Peyer's patch (tissue), 4 donors: ENCODE data around the gene SHC3. TPM values are rescaled to one million over a fixed set of nuclear protein-coding genes. Genes with fewer than 3 reads are reported as not detected.

ENCODE experiments used
- DNase-seq, 3 donors: peaks; one replicate each; pipeline ENCODE4 v3.0.0-alpha.2; 2017 to 2019
- H3K27ac ChIP-seq, 4 donors: fragments of 200-600 bp; sonication (generic); one replicate each; pipeline ENCODE4 v1.5.1; 2016 to 2019
- H3K27me3 ChIP-seq, 2 donors: fragments of 200-600 bp; sonication (generic); one replicate each; pipeline ENCODE4 v1.5.1; 2019
- H3K36me3 ChIP-seq, 3 donors: fragments of 200-600 bp; sonication (generic); one replicate each; pipeline ENCODE4 v1.5.1; 2016 to 2019
- H3K4me1 ChIP-seq, 4 donors: fragments of 200-600 bp; sonication (generic); one replicate each; pipeline ENCODE4 v1.5.1; 2016 to 2019
- H3K4me3 ChIP-seq, 4 donors: fragments of 200-600 bp; sonication (generic); 1 replicate in 3 of 4; 2 replicates in 1 of 4; pipeline ENCODE4 v1.5.1; 2016 to 2019; ENCODE audit warnings: mild to moderate bottlenecking in 1 of 4
- H3K9me3 ChIP-seq, 4 donors: fragments of 200-600 bp; sonication (generic); one replicate each; pipeline ENCODE4 v1.5.1; 2016 to 2019; ENCODE audit warnings: mild to moderate bottlenecking in 1 of 4
- CTCF ChIP-seq, 6 experiments: fragments of 450-650 bp in 4 of 6; fragments of 200-600 bp in 2 of 6; sonication (generic) in 1 of 6; IDR thresholded peaks; one replicate each; pipeline ENCODE4 v1.5.1; 2017 to 2019; ENCODE audit warnings: antibody characterized with exemption in 6 of 6, mild to moderate bottlenecking in 3 of 6, moderate library complexity in 1 of 6
- POLR2A ChIP-seq, 2 donors: fragments of 450-650 bp; IDR thresholded peaks; one replicate each; pipeline ENCODE4 v1.5.1; 2017; ENCODE audit warnings: antibody characterized with exemption in 2 of 2, mild to moderate bottlenecking in 2 of 2, moderate library complexity in 2 of 2
- total RNA-seq, 4 donors: library from RNA; depleted of rRNA; stranded (reverse); fragments of >200 nt; gene quantifications; one replicate each; pipeline ENCODE4 v1.1.0, GENCODE V29; 2016

The SHC3 gene
- total RNA-seq, 4 donors from 2014 or later = 0.88 to 5.0 (median 2.2) TPM

GRCh38 chr9:89113851-89114250 is 64.8 kb downstream of the SHC3 start:
- no peaks in the 10 kb centered on the region for H3K4me1 ChIP-seq
- H3K9me3 ChIP-seq = no peaks in the 10 kb centered on the region
- no peak overlapping the region for H3K4me3 ChIP-seq

GRCh38 chr9:89112243-89112642 is 66.4 kb downstream of the SHC3 start:
- DNase-seq = no peak
- TF ChIP-seq POLR2A (IDR thresholded peaks at IDR 0.05) (no peak), CTCF (IDR thresholded peaks at IDR 0.05) (no peak)
- Histone ChIP-seq H3K27me3 (no peaks in the 10 kb centered on the region), H3K36me3 (no peaks in the 10 kb centered on the region), H3K27ac (no peak overlapping the region), H3K4me3 (no peak overlapping the region), H3K9me3 (no peaks in the 10 kb centered on the region), H3K4me1 (no peaks in the 10 kb centered on the region)

More at GRCh38 chr9:89113851-89114250, 64.8 kb downstream of the SHC3 start:
- Histone ChIP-seq H3K36me3 (no peaks in the 10 kb centered on the region), H3K27me3 (no peaks in the 10 kb centered on the region), H3K27ac (no peak overlapping the region)
- TF ChIP-seq POLR2A (IDR thresholded peaks at IDR 0.05) (no peak), CTCF (IDR thresholded peaks at IDR 0.05) (no peak)
- no peak for DNase-seq

GRCh38 chr9:89109666-89110065 is 69.0 kb downstream of the SHC3 start:
- Histone ChIP-seq H3K9me3 (no peaks in the 10 kb centered on the region), H3K36me3 (no peaks in the 10 kb centered on the region), H3K4me1 (no peaks in the 10 kb centered on the region)

GRCh38 chr9:89107406-89107805 is 71.2 kb downstream of the SHC3 start:
- no peaks in the 10 kb centered on the region for H3K27me3 ChIP-seq
- H3K9me3 ChIP-seq = no peaks in the 10 kb centered on the region
- H3K4me1 ChIP-seq = no peaks in the 10 kb centered on the region
- no peak overlapping the region for H3K4me3 ChIP-seq
- TF ChIP-seq CTCF (IDR thresholded peaks at IDR 0.05) (no peak), POLR2A (IDR thresholded peaks at IDR 0.05) (no peak)
- no peak overlapping the region for H3K27ac ChIP-seq
- no peaks in the 10 kb centered on the region for H3K36me3 ChIP-seq
- DNase-seq = no peak

More at GRCh38 chr9:89109666-89110065, 69.0 kb downstream of the SHC3 start:
- Histone ChIP-seq H3K27me3 (no peaks in the 10 kb centered on the region), H3K4me3 (no peak overlapping the region), H3K27ac (no peak overlapping the region)
- no peak for TF ChIP-seq CTCF (IDR thresholded peaks at IDR 0.05)
- TF ChIP-seq POLR2A (IDR thresholded peaks at IDR 0.05) = no peak
- DNase-seq = no peak

- TF ChIP-seq POLR2A (IDR thresholded peaks at IDR 0.05) = no peak
- no peak for TF ChIP-seq CTCF (IDR thresholded peaks at IDR 0.05)
- Histone ChIP-seq H3K9me3 (no peaks in the 10 kb centered on the region), H3K36me3 (no peaks in the 10 kb centered on the region), H3K4me1 (no peaks in the 10 kb centered on the region), H3K4me3 (no peak overlapping the region), H3K27ac (no peak overlapping the region), H3K27me3 (no peaks in the 10 kb centered on the region)
- no peak for DNase-seq
These were observed 72.3 kb downstream of the SHC3 start for GRCh38 chr9:89106224-89106851.

GRCh38 chr9:89104821-89105220 is 73.8 kb downstream of the SHC3 start:
- no peak overlapping the region for H3K4me3 ChIP-seq
- no peaks in the 10 kb centered on the region for H3K9me3 ChIP-seq
- H3K4me1 ChIP-seq = no peaks in the 10 kb centered on the region
- no peak for DNase-seq
- H3K27ac ChIP-seq = no peak overlapping the region
- TF ChIP-seq CTCF (IDR thresholded peaks at IDR 0.05) (no peak), POLR2A (IDR thresholded peaks at IDR 0.05) (no peak)
- no peaks in the 10 kb centered on the region for H3K27me3 ChIP-seq
- no peaks in the 10 kb centered on the region for H3K36me3 ChIP-seq
